Heart right ventricle (tissue), 16 donors: ENCODE results near the gene GTF2I. TPM values are rescaled to one million over a fixed set of nuclear protein-coding genes. Genes with fewer than 3 reads are reported as not detected.
A peak's percentile ranks its signal among the peaks of the same experiment; 100 is the strongest.
"Not testable (repeated sequence)": the region's sequence is repeated elsewhere in the genome, so short reads cannot be mapped to it uniquely, and the experiment has no call there.

ENCODE experiments used
- ATAC-seq, 8 donors: fragments of 200-7000 bp; cut with Tn5 transposase; one replicate each; pipeline ENCODE4 v1.9.1; 2020; ENCODE audit warnings: mild to moderate bottlenecking in 8 of 8, moderate library complexity in 8 of 8, moderate number of reproducible peaks in 1 of 8
- DNase-seq, 2 donors: peaks; one replicate each; pipeline ENCODE4 v3.0.0-alpha.2; 2020
- H3K27ac ChIP-seq, 10 donors: fragments of 200-600 bp; sonication (generic) in 2 of 10; one replicate each; pipeline versions ENCODE4 v1.5.0 to v1.8.0; 2020 to 2022; ENCODE audit warnings: mild to moderate bottlenecking in 3 of 10
- H3K27me3 ChIP-seq, 7 donors: fragments of 200-600 bp; one replicate each; pipeline ENCODE4 v1.8.0; 2021 to 2022; ENCODE audit warnings: mild to moderate bottlenecking in 2 of 7
- H3K36me3 ChIP-seq, 9 donors: fragments of 200-600 bp; sonication (generic) in 1 of 9; one replicate each; pipeline versions ENCODE4 v1.5.0 to v1.8.0; 2020 to 2022; ENCODE audit warnings: mild to moderate bottlenecking in 2 of 9
- H3K4me1 ChIP-seq, 9 donors: fragments of 200-600 bp; sonication (generic) in 1 of 9; one replicate each; pipeline versions ENCODE4 v1.5.0 to v1.8.0; 2020 to 2022; ENCODE audit warnings: mild to moderate bottlenecking in 4 of 9
- H3K4me3 ChIP-seq, 10 donors: fragments of 200-600 bp; sonication (generic) in 2 of 10; one replicate each; pipeline versions ENCODE4 v1.5.0 to v1.8.0; 2020 to 2022; ENCODE audit warnings: mild to moderate bottlenecking in 7 of 10, moderate library complexity in 2 of 10
- H3K9me3 ChIP-seq, 11 donors: fragments of 200-600 bp in 10 of 11; sonication (generic) in 2 of 11; one replicate each; pipeline versions ENCODE4 v1.5.0 to v1.8.0; 2013 to 2022; ENCODE audit warnings: mild to moderate bottlenecking in 2 of 11, control low read depth in 1 of 11, moderate library complexity in 1 of 11
- CTCF ChIP-seq, 9 donors: fragments of 200-600 bp; sonication (generic) in 2 of 9; IDR thresholded peaks; one replicate each; pipeline versions ENCODE4 v1.5.0 to v1.8.0; 2021 to 2022; ENCODE audit warnings: antibody characterized with exemption in 9 of 9, mild to moderate bottlenecking in 5 of 9, moderate library complexity in 1 of 9
- WGBS, 2 donors: extraction: QIAGEN DNeasy Blood & Tissue Kit; methylation state at CpG; one replicate each; pipeline ENCODE4 v1.1.7; 2013; ENCODE audit warnings: inconsistent platforms in 1 of 2; 5-methylcytosine and 5-hydroxymethylcytosine counted together
- intact Hi-C, 10 donors: fragments of 100-400 bp; cut with DNase I; formaldehyde crosslinking; loops; one replicate each; pipeline versions ENCODE4 v1.11.1 to v1.14.2; 2022
- polyA plus RNA-seq, 2 donors: library from polyadenylated mRNA; stranded (reverse); fragments of 200-250 nt; gene quantifications; one replicate each; pipeline ENCODE4 v1.2.3, GENCODE V29; 2013
- total RNA-seq, 10 donors: library from RNA; stranded (reverse); fragmentation: NEBNext Ultra II Directional in 3 of 10; extraction: Animal tissue kit (Norgen Biotek cat#: 25700) in 3 of 10; gene quantifications; one replicate each; pipeline versions ENCODE4 v1.2.1 to v1.2.4, GENCODE V29; 2021 to 2023
- donor health status: Arrhythmogenic right ventricular cardiomyopathy.
- donor health status: ischemic (EF 13 %, LVEDD 7.1; RV severe dilation, severe dysfunction).
- donor health status: healthy with polysubstance abuse.
- donor health status: DM: no; HTN: yes; CAD: no.
- donor health status: DM: no; HTN: no; CAD: no.
- donor health status: ischemic (EF 25% LVEDD 6.9; RV normal size, moderate dysfunction).
- donor health status: ischemic (EF 25% LVEDD 5.7; RV mildly dilated, moderate dysfunction).
- donor health status: healthy.
- donor health status: DM: yes; HTN: yes; CAD: no.
- donor health status: Ischemic cardiomyopathy.
- donor health status: ischemic (EF 35%, LVEDD 5.7; RV mildly dilated, moderate dysfunction).
- donor health status: nonischemic (EF 11% LVEDD 7.7; RV severe dilation, severe dysfunction).
- donor health status: DM: yes; HTN: yes; CAD: no.
- donor health status: PGD.
- donor health status: ischemic (EF 29% LVEDD 5.4; RV normal size, mild dysfunction).
- donor health status: nonischemic (EF 23%, LVEDD 6.1; RV moderate dilation, normal function).

The GTF2I gene
- total and polyA plus RNA-seq, 12 donors, result 18.9 to 152 (median 116) TPM

- H3K36me3 ChIP-seq, result peaks cover 0 to 90% (median 11%) of the 10 kb centered on the region in 9 donors
- no peak overlapping the region for H3K27ac ChIP-seq
- 90 to 94% methylated on average over 16 of the region's 16 CpGs for WGBS, 2 donors
- H3K4me1 ChIP-seq, result peaks cover 0 to 6% (median 3%) of the 10 kb centered on the region in 9 donors
- H3K9me3 ChIP-seq, result no peaks in the 10 kb centered on the region
- DNase-seq (no peak), ATAC-seq (no peak)
- TF ChIP-seq CTCF (IDR thresholded peaks at IDR 0.05), result no peak
- intact Hi-C loops, result loop anchor here in 1 of 10 donors (10.0 kb wide), 1 partner anchor 47 kb away; no protein-coding TSS in a partner anchor
- H3K4me3 ChIP-seq, result no peak overlapping the region
- no peaks in the 10 kb centered on the region for H3K27me3 ChIP-seq
Measured at GRCh38 chr7:74722153-74722552, 64.6 kb downstream of the GTF2I start.

GRCh38 chr7:74725840-74726239 lies 68.3 kb downstream of the GTF2I start:
- intact Hi-C loops, result loop anchor here in 1 of 10 donors (10.0 kb wide), 1 partner anchor 51 kb away; no protein-coding TSS in a partner anchor
- no peak for ATAC-seq
- no peak overlapping the region for H3K4me3 ChIP-seq
- no peak overlapping the region for H3K27ac ChIP-seq
- peaks cover 0 to 14% (median 7%) of the 10 kb centered on the region in 9 donors for H3K4me1 ChIP-seq
- WGBS, 2 donors, result 86 to 100% methylated on average over 1 of the region's 1 CpG
- peaks cover 0 to 62% (median 0%) of the 10 kb centered on the region in 9 donors for H3K36me3 ChIP-seq
- no peak for TF ChIP-seq CTCF (IDR thresholded peaks at IDR 0.05)
- no peaks in the 10 kb centered on the region for H3K9me3 ChIP-seq
- no peaks in the 10 kb centered on the region for H3K27me3 ChIP-seq
- DNase-seq, result no peak

GRCh38 chr7:74726309-74727101 lies 69.0 kb downstream of the GTF2I start:
- DNase-seq (no peak), ATAC-seq (no peak)
- H3K36me3 ChIP-seq, result peaks cover 0 to 58% (median 0%) of the 10 kb centered on the region in 9 donors
- WGBS, 2 donors, result 90 to 91% methylated on average over 8 of the region's 8 CpGs
- peak overlapping the region in 1 of 10 donors; percentile 24 for H3K27ac ChIP-seq
- TF ChIP-seq CTCF (IDR thresholded peaks at IDR 0.05), result no peak
- intact Hi-C loops, result loop anchor here in 1 of 10 donors (10.0 kb wide), 1 partner anchor 52 kb away; no protein-coding TSS in a partner anchor
- H3K27me3 ChIP-seq, result no peaks in the 10 kb centered on the region
- peaks cover 0 to 14% (median 7%) of the 10 kb centered on the region in 9 donors for H3K4me1 ChIP-seq
- H3K4me3 ChIP-seq, result no peak overlapping the region
- no peaks in the 10 kb centered on the region for H3K9me3 ChIP-seq

- not testable (repeated sequence) for H3K27ac ChIP-seq, H3K4me3 ChIP-seq, H3K9me3 ChIP-seq, H3K27me3 ChIP-seq, DNase-seq
- Histone ChIP-seq H3K36me3 (peaks cover 0 to 49% (median 0%) of the 10 kb centered on the region in 9 donors), H3K4me1 (peaks cover 0 to 14% (median 7%) of the 10 kb centered on the region in 9 donors)
- peak in 1 of 8 donors; percentile 53 for ATAC-seq
- WGBS, 2 donors, result no CpG with 5 or more reads among the region's 10 CpGs
- intact Hi-C loops, result loop anchor here in 1 of 10 donors (10.0 kb wide), 1 partner anchor 54 kb away; no protein-coding TSS in a partner anchor
Measured at GRCh38 chr7:74728686-74729085, 71.2 kb downstream of the GTF2I start.

- ATAC-seq, intact Hi-C loops: not testable (repeated sequence)
Measured at GRCh38 chr7:74730186-74730585, 72.7 kb downstream of the GTF2I start.

GRCh38 chr7:74739974-74740703 lies 82.6 kb downstream of the GTF2I start:
- H3K36me3 ChIP-seq, H3K27me3 ChIP-seq, H3K4me3 ChIP-seq, H3K9me3 ChIP-seq, H3K27ac ChIP-seq, DNase-seq, ATAC-seq, intact Hi-C loops, H3K4me1 ChIP-seq: not testable (repeated sequence)
- no CpG with 5 or more reads among the region's 14 CpGs for WGBS, 2 donors

More at GRCh38 chr7:74730186-74730585, 72.7 kb downstream of the GTF2I start:
- not testable (repeated sequence) for H3K27ac ChIP-seq, DNase-seq, H3K4me3 ChIP-seq, H3K9me3 ChIP-seq, H3K27me3 ChIP-seq
- Histone ChIP-seq H3K36me3 (peaks cover 0 to 45% (median 0%) of the 10 kb centered on the region in 9 donors), H3K4me1 (peaks cover 0 to 14% (median 7%) of the 10 kb centered on the region in 9 donors)
- WGBS, 2 donors, result no CpG with 5 or more reads among the region's 5 CpGs

- peak; percentile 74 to 92 (median 84) for ATAC-seq
- intact Hi-C loops, result not testable (repeated sequence)
Measured at GRCh38 chr7:74743936-74744557, 86.5 kb downstream of the GTF2I start.

More at GRCh38 chr7:74743936-74744557, 86.5 kb downstream of the GTF2I start:
- not testable (repeated sequence) for H3K27ac ChIP-seq, H3K4me1 ChIP-seq, H3K36me3 ChIP-seq, H3K9me3 ChIP-seq, H3K27me3 ChIP-seq, H3K4me3 ChIP-seq, DNase-seq
- WGBS, 2 donors, result no CpG with 5 or more reads among the region's 9 CpGs
